Neural cell (in vitro differentiated cells): ENCODE measurements around the gene PMPCA.

Experiments
- EZH2 ChIP-seq: fragments of 200-600, 300-800 bp; shearing (Covaris generic), sonication (generic); IDR thresholded peaks from 2 replicates; pipeline ENCODE4 v1.6.1; 2014; ENCODE audit warnings: antibody characterized with exemption, low read length, borderline replicate concordance, mild to moderate bottlenecking; ENCODE audit not compliant: insufficient read depth, poor library complexity, severe bottlenecking
- MXI1 ChIP-seq: fragments of 450-650 bp; conservative IDR thresholded peaks from 2 replicates; pipeline ENCODE4 v1.6.1; 2014; ENCODE audit warnings: antibody characterized with exemption, mild to moderate bottlenecking; ENCODE audit not compliant: poor library complexity, severe bottlenecking
- POLR2AphosphoS5 ChIP-seq: IDR thresholded peaks from 2 replicates; pipeline ENCODE4 v1.6.1; 2012
- RAD21 ChIP-seq: fragments of 450-650 bp; conservative IDR thresholded peaks from 2 replicates; pipeline ENCODE4 v1.6.1; 2014; ENCODE audit warnings: antibody characterized with exemption, mild to moderate bottlenecking, moderate library complexity
- TF ChIP-seq, protein P1 (sequence below): fragments of 450-650 bp; IDR thresholded peaks from 2 replicates; pipeline ENCODE4 v1.5.1; 2014; ENCODE audit warnings: antibody characterized with exemption, mild to moderate bottlenecking, moderate library complexity; ENCODE audit not compliant: poor library complexity, severe bottlenecking
- TF ChIP-seq, protein P2 (sequence below): IDR thresholded peaks from 2 replicates; pipeline ENCODE4 v1.6.1; 2012; ENCODE audit warnings: borderline replicate concordance

DNA sequence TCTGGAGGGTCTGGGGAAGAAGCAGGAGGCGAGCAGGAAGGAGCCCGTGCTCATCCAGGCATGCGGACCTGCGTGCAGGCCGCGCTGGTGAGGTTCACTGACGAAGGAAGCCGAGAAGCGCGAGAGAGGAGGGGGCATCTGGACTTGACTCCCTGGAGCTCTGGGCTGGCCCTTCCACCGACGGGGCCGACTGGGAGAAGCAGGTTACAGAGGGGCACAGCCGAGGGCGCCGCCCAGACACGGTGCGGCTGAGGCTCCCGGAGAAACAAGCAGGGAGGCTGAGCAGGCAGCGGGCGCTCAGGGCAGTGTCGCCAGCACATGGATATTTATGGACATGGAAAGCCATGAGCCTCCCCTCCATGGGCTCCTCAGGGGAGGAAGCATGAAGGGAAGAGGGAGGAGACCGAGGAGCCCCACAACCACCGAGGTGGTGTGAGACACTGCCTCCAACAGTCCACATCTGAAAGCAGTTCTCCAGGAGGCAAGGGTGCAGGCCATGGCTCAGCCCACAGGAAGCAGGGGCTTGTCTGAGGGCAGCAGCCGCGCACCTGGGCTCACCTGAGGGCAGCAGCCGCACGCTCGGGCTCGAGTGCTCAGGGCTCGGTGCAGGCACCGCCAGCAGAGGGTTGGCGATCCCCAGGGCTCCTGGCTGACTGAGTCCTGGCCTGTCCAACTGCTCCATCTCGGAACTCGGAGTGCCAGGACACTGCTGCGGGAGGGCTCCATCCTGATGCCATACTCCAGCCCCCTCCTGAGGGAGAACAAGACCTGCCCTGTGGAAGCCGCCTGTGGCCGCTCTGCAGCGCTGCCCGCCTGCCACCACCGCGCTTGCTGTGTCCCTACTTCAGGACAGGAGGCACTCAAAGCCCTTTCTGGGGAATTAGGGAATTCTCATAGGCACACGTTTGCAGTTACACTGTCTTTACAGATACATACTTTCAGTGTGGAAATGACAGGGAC, 44.9 kb downstream of the PMPCA start:
- TF ChIP-seq, protein P1, sequence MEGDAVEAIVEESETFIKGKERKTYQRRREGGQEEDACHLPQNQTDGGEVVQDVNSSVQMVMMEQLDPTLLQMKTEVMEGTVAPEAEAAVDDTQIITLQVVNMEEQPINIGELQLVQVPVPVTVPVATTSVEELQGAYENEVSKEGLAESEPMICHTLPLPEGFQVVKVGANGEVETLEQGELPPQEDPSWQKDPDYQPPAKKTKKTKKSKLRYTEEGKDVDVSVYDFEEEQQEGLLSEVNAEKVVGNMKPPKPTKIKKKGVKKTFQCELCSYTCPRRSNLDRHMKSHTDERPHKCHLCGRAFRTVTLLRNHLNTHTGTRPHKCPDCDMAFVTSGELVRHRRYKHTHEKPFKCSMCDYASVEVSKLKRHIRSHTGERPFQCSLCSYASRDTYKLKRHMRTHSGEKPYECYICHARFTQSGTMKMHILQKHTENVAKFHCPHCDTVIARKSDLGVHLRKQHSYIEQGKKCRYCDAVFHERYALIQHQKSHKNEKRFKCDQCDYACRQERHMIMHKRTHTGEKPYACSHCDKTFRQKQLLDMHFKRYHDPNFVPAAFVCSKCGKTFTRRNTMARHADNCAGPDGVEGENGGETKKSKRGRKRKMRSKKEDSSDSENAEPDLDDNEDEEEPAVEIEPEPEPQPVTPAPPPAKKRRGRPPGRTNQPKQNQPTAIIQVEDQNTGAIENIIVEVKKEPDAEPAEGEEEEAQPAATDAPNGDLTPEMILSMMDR = no peak
- TF ChIP-seq RAD21 (no peak), EZH2 (no peak), POLR2AphosphoS5 (no peak), MXI1 (no peak)
- TF ChIP-seq, protein P2, sequence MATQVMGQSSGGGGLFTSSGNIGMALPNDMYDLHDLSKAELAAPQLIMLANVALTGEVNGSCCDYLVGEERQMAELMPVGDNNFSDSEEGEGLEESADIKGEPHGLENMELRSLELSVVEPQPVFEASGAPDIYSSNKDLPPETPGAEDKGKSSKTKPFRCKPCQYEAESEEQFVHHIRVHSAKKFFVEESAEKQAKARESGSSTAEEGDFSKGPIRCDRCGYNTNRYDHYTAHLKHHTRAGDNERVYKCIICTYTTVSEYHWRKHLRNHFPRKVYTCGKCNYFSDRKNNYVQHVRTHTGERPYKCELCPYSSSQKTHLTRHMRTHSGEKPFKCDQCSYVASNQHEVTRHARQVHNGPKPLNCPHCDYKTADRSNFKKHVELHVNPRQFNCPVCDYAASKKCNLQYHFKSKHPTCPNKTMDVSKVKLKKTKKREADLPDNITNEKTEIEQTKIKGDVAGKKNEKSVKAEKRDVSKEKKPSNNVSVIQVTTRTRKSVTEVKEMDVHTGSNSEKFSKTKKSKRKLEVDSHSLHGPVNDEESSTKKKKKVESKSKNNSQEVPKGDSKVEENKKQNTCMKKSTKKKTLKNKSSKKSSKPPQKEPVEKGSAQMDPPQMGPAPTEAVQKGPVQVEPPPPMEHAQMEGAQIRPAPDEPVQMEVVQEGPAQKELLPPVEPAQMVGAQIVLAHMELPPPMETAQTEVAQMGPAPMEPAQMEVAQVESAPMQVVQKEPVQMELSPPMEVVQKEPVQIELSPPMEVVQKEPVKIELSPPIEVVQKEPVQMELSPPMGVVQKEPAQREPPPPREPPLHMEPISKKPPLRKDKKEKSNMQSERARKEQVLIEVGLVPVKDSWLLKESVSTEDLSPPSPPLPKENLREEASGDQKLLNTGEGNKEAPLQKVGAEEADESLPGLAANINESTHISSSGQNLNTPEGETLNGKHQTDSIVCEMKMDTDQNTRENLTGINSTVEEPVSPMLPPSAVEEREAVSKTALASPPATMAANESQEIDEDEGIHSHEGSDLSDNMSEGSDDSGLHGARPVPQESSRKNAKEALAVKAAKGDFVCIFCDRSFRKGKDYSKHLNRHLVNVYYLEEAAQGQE = no peak
